ENCODE results near the gene C1orf94.

Gene C1orf94

DNA sequence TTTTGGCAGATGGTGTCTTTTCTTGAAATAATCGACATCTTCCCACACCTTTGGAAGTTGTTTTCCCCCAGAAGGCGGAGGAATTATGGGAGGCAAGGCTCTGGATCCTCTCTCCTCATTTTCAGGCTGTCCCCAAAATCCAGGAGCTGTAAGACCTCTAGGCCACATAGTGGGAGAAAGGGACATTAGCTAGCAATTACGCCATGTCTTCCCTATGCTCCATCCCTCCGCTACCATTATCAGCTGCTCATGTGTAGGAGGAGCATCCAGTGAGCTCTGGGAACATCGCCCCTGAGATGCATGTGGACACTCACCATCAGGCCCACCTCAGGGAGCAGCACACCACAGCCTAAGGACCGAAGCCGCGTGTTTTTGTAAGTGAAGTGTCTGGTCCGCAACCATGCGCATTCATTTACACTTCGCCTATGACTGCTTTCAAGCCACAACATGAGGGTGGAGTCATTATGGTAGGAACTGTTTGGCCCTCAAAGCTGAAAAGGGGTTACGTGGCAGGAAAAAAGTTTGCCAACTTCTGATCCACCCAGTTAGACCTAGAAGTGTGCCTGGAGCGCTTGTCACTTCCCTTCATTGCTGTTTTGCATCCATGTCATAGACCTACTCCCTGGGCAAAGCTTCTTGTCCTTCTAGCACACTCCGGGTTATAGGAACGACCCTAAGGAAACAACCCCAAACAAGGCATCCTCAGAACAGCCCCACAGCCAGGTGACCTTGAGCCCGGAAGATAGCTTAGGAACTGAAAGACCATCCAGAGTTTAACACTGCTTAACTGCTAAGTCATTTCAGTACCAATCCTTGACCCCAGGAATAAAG lies 85.5 kb downstream of the C1orf94 start:
- DNase-seq (ENCODE audit: low read depth in 2 of 2), result no peak

DNA sequence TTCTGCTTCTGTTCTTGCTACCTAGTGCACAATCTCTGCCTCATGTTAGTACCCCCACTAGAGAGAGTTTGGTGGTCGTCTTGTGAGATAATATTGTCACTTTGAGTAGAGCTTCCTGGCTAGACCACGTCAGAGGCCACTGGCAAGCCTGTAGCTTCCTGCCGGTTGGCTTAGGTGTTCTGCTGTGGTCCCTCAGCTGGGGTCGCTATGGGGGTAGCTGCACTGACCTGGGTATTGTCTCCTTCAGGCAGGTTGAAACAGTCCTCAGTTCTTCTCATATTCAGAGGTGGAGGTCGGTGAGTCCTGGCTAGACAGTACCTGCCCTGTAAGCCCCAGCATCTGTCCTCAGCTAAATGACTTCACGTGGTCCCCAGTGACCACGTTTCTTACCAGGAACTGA lies 86.2 kb downstream of the C1orf94 start:
- DNase-seq (ENCODE audit: low read depth in 2 of 2), result no peak

DNA sequence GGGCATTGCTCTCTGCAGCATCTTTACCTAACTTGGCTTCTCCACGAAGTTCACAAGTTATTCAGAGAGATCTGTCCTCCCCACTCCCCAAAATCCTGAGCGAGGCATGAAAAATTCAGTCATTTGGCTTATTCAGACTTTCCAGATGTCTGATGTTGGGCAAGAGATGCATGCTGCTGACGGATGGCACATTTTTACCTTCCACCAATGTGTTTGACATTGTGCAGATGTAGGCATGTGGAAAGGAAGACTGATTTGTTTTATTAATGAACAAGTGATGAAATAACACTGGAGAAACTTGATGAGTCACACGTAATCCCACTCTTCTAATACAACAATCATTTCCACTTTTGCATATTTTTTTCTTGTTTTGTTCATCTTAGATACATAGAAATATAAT lies 86.7 kb downstream of the C1orf94 start:
- DNase-seq (ENCODE audit: low read depth in 2 of 2), result no peak

DNA sequence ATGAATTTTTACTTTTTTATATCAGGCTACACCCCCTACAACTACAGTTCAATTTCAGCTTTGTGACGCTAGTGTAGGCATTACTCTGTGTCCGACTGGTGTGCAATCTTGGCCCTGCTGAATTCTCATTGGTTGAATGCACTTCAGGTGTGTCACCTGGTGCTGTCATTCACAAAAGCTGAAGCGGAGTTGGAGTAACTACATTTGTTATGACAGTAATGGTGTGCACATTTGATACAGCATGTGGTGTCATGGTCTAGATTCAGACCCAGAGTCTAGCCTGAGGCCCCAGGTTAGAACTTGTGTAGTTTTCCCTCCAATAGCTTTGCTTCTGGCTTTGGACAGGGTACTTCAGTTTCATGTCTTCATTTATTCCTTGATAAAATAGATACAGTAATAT lies 88.7 kb downstream of the C1orf94 start:
- no peak for DNase-seq (ENCODE audit: low read depth in 2 of 2)

DNA sequence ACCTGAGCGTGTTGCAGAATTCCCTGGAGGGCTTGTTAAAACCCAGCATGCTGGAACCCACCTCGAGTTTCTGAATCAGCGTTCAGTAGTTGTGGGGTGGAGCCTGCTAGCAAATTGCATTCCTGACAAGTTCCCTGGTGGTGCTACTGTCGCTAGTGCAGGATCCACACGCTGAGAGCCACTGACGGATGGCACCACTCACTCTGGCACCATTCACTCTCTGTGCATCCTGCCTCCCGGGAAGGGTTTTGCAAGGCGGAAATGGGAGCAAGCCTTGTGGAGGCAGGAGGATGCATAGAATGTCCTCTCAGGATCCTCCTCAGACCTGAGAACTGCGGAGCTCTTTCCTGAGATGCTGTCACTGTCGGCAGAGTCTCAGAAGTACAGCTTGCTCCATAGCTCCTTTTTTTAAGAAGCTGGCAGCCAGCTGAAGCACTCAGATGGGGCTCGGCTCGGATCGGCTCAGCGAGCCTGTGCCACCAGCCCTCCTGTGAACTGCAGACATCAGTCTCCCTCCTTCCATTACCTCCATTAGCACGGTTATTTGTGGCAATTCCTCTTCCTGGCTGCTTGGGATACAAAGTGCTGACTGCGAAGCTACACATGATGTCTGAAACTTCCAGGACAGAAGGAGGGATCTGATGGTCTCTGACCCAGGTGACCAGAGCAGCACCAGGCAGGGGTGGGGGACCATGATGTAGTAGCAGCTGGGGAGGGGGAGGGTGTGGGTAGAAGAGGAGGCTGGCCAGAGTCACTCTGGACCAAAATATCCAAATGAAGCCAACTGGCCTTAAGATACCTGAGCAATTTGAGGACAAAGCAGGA lies 89.6 kb downstream of the C1orf94 start:
- no peak for DNase-seq (ENCODE audit: low read depth in 2 of 2)

DNA sequence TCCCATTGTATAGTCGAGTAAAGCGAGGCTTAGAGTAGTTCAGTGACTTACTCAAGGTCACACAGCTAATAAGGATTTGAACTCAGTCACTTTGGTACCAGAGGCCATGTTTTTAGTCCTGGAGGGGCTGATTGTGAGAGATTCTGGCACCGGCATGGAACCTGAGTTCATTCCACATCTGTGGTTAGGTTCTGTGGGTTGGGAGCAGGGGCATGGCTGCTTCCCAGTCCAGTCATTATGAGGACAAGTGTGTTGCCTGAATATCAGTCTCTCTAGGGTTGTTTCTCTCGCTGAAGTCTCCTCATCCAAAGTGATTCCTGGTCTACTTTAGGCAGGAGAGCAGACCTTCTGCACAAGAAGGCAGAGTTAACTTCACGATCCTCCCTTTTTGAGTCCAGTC lies 90.6 kb downstream of the C1orf94 start:
- DNase-seq (ENCODE audit: low read depth in 2 of 2), result no peak

DNA sequence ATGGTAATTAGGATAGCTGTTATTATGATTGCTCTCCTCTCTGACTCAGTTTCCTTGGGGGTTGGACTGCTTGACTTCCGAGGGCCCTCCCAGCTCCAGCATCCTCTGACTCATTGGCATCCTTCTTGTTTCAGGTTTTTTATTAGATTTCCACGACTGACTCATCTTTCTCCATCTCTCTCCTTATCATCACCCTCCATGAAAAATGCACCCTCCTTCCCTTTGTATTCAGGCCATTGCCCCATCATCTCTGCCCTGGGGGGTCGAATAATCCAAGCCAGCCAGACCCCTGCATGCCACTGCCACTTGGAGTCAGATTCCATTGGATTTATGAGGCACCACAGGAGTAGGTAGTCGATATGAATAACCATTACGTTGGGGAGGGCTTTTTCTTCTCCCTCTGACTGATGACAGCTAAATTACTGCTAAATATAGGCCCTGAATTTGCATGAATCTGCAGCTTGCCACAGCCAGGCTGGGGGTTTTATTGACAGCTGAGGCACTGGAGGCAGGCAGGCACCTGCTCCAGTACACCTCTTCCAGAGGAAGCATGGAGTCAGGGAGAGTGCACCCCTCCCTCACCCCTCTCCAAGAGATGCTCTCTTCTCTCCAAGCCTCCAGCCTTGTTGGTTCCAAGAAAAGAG lies 91.7 kb downstream of the C1orf94 start:
- DNase-seq (ENCODE audit: low read depth in 2 of 2), result no peak
